NCI-H1436 (cell line): Measurements from ENCODE around the gene SLBP.
A peak's percentile ranks its signal among the peaks of the same experiment; 100 is the strongest.

ENCODE experiments used
- DNase-seq: peaks from one replicate; lab custom pipeline; 2025; lab: John Stamatoyannopoulos, UW

Gene SLBP

DNA sequence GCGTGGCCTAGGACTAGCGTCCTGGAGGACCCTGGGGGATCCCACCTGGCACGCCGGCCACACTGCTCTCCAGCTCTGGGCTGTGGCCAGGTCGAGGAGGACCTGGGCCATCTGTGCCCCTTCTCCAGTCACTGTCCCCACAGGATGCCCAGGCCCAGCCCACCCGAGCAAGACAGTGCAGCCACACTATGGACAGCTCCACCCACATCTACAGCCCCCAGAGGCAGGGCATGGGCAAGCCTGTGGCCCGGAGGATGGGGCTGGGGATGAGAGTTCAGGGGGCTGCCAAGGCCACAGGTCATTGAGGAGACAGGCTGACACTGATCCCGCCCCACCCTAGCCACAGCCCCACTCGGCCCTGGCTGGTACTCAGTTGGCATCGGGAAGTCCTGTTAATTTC is 58.3 kb downstream of the SLBP start:
- no peak for DNase-seq

GRCh38 chr4:1652088-1652487 is 60.0 kb downstream of the SLBP start:
- DNase-seq, result no peak

DNA sequence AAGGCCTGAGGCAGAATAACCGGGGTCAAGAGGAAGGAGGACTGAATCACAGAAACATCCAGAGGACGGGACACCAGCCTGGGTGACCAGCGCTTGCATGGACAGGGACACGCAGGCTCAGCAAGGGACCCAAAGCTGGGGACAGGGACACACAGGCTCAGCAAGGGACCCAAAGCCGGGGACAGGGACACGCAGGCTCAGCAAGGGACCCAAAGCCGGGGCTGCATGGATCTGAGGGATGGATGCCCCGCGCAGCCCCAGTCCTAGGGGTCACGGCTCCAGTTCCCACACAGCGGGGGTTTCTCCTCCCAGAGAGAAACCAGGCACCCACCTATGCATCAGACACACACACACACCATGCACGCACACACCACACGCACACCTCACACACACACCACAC is 60.5 kb downstream of the SLBP start:
- no peak for DNase-seq

GRCh38 chr4:1648962-1649361 is 63.2 kb downstream of the SLBP start:
- no peak for DNase-seq

DNA sequence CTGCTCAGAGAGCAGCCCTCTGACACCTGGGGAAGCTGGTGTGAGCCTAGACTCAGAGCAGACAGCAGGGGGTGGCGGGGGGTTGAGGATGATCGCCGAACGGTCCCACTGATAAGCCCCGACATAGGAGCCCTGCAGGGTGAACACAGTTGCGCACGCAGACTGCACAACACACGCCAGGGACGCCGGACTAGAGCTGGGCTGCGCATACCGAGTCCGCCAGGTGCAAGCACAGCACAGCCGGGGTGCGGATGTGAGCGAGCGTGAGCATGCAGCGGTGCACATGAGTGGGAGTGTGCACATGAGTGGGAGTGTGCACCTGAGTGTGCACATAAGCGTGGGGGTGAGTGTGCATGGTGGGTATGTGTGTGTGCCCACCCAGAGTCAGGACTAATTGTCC is 64.7 kb downstream of the SLBP start:
- DNase-seq, result no peak

DNA sequence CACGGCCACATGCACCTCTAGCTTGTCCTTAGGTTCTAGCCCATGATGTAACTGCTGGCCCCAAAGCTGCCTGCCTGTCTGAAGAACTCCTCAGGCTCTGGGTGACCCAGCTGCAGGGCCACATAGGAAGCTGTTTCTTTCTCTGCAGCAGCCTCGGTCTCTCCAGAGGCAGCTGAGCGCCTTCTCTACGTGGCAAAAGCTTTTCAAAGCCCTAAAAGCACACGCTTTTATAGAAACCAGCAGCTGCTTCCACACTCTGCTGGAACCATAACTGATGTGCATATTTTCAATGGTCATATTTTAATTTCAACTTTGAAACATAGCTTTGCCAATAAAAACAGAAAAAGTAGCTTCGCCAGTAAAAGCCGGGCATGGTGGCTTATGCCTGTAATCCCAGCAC is 65.4 kb downstream of the SLBP start:
- DNase-seq, result no peak

DNA sequence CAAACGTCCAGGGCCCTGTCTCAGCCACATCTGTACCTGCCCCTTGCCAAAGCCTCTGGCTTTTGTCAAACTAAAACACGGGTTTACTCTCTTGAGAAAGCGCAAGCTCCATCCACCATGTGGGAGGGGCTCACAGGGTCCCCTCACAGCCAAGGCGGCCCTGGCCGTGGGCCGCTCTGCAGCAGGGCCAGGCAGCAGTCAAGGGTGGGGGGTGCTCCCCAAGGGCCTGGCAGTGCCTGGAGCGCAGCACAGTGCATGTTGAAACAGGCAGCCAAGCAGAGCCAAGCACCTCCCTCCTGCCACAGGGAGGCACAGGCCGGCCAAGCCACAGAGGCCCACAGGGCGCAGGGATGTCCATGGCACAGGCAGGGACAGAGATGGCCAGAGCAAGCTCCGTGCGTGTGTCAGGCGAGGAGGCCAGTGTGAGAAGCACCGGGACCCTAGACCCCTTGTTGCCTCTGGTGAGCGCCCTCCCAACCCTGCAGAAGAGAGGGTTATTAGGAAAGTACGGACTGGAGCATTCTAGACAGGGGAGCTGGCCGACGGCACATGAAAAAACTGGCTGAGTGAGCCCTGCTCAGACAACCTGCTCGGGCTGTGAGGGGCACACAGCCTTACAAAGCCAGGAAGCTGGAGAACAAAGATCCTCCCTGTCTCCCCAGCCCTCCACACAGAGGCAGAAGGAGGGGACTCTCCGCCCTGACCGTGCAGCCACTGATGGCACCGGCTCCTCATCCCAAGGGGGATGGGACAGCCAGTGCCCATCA is 67.0 kb downstream of the SLBP start:
- DNase-seq, result peak; percentile 43

GRCh38 chr4:1643971-1644735 is 68.0 kb downstream of the SLBP start:
- no peak for DNase-seq
